GM21723 (cell line): ENCODE measurements around the gene CCDC80.

ENCODE experiments used
- ATAC-seq: cut with Tn5 transposase; IDR thresholded peaks from one replicate; pipeline ENCODE4 v1.9.1; 2021; ENCODE audit warnings: mild to moderate bottlenecking, moderate library complexity; ENCODE audit not compliant: unreplicated experiment

Gene CCDC80, protein sequence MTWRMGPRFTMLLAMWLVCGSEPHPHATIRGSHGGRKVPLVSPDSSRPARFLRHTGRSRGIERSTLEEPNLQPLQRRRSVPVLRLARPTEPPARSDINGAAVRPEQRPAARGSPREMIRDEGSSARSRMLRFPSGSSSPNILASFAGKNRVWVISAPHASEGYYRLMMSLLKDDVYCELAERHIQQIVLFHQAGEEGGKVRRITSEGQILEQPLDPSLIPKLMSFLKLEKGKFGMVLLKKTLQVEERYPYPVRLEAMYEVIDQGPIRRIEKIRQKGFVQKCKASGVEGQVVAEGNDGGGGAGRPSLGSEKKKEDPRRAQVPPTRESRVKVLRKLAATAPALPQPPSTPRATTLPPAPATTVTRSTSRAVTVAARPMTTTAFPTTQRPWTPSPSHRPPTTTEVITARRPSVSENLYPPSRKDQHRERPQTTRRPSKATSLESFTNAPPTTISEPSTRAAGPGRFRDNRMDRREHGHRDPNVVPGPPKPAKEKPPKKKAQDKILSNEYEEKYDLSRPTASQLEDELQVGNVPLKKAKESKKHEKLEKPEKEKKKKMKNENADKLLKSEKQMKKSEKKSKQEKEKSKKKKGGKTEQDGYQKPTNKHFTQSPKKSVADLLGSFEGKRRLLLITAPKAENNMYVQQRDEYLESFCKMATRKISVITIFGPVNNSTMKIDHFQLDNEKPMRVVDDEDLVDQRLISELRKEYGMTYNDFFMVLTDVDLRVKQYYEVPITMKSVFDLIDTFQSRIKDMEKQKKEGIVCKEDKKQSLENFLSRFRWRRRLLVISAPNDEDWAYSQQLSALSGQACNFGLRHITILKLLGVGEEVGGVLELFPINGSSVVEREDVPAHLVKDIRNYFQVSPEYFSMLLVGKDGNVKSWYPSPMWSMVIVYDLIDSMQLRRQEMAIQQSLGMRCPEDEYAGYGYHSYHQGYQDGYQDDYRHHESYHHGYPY

DNA sequence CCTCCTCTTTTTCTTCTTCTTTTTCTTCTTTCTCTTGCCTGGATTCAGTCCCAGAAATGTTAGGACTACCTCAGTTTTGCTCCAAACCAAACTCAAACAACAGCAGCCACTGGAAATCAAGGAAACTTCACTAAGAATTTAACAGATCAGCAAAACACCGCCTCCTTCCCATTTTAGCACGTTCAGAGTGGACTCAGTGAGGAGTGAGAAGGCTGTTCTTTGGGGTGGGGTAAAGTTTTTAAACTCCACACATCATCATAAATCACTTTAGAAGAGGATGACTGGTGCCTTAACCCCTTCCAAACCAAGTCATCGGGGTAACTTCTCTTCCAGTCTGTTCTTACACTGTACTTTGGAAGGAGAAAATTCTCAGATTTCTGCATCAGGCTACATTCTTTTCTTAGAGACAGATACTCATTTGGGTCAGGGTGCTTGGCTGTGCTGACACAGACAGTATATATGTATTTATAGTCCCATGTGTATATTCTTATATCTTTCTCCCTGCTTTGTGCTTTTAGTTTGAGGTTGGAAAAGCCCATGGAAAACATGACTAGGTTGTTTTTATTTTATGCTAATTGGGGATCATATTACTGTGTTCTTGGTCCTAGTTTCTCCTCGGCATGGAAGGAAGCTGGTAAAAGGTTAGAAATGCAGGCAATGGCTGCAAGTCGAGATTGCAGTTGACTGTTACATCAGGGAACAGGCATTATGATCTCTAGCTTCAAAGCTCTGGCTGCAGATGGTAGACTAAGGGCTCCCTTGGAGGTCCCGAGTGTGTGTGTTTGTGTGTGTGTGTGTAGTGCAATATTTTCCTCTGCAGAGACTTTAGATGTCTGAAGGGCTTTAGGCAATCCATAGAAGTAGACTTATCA lies at the start of gene CCDC80:
Gene CCDC80, minus strand, starts transcription at position 214 of the 872 bp plus-strand sequence. CDS start 1,238 bp downstream, outside the sequence.
- no peak for ATAC-seq

DNA sequence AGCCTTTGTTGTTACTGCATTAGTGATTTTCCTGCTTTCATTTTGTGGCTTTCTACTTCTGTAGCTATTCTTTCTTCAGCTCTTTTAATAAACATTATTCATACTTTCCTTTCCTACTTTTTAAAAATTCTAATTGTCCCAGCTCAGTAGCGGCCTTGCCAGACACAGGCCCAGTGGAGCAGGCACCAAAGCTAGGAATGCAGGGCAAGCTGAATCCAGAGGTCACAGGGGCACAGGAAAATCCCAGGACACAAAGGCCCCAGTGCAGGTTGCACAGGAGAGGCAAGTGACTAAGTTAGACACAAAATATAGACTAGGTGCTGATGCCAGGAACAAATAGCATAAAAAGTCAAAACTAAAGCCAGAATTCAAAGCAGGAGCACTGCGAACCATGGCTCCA lies 49.0 kb upstream of the CCDC80 start:
- ATAC-seq = no peak

DNA sequence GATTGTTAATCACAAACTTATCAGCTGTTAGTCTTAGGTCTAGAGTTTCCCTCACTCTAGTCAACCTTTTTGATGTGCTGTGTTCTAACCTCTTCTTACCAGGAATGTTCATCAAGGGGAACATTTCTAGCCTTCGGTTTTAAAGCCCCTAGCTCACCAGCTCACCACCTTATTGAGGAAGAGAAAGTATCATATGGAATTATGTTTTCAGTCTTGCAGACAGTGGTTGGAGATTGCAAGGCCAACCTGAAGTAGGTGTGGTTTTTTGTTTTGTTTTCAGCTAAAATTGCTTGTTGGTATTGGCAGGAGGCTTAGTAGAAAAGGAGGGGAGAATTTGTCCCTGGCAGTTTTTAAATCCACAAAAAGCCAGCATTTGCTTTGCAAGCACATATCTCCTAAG lies 48.4 kb upstream of the CCDC80 start:
- no peak for ATAC-seq

DNA sequence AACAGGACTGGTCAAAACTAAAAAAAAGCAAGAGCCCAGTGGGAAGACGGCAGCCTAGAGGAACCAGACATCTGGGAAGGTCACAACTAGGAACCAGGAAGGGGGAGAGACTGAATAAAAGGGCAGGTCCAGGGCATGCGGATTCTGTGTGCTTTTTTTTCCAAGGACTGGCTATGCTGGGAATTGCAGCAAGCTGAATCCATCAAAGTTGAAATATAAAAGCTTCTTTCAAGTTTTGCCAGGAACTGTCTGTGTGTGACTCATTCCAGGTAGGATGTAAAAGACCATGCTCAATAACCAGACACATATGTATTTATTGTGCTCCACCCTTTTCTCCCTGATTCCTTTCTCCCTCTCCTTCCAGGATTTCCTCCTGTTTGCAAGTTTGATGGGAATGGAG lies 47.9 kb upstream of the CCDC80 start:
- no peak for ATAC-seq

DNA sequence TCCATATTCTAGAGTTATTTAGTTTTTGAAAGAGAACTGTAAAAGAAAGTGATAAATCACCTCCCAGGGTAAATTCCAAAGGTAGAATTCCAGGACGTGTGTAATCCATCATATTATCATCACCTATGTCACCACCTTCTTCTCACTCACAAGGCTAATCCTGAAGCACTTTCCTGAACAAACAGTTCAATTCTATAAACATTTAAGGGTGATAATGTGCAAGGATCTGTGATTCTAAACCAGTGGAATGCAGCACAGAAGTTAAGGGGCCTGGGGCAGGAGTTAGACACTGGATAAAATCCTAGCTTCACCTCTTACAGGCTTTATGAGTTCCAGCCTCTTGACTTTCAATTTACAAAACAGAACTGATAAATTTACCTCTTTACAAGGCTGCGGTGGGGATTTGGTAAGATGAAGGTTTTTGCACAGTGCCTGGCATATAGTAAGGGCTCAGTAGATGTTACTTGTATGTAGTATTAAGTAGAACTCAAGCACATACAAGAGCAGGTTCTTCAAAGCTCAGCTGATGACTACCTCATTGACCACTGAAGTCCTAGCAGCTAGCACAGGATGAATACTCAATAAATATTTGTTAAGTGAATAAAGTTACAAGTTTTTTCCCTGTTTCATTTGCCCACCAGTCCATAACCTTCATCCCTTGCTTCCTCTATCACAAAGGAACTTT lies 47.3 kb upstream of the CCDC80 start:
- no peak for ATAC-seq

DNA sequence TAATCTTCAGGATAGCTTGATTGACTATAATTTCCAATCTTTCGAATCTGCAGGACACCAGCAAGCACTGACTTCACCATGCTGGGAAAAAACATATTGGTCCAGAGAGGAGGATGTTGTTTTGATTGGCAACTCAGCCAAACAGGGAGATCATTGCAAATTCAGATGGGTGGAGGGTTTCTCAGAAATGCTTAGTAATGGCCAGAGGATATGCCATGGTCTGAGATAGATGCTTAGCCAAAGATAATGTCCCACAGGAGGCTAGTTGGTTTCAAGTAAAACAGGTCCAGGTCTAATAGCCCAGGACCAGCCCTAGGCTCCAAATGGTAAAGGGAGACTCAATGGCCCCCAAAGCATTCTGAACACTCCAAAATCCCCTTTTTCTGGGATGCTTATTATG lies 46.7 kb upstream of the CCDC80 start:
- no peak for ATAC-seq

DNA sequence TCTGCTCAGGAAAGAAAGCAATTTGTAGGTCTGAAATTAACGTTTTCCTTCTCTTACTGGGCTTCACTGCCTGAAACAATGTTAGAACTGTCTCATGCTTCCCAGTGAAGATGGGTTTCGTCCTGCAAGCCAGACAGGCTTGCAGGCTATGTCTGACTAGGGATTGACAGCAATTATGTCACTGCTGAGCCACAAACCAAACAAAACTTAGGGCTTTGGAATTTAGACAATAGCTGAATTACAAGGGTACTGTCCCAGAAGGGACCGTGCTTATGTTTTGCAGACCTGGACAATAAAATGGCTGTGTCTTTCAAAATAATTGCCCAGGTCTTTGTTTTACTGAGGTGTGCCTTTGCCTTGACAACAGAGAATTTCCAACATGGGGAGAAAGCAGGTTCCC lies 46.3 kb upstream of the CCDC80 start:
- no peak for ATAC-seq

DNA sequence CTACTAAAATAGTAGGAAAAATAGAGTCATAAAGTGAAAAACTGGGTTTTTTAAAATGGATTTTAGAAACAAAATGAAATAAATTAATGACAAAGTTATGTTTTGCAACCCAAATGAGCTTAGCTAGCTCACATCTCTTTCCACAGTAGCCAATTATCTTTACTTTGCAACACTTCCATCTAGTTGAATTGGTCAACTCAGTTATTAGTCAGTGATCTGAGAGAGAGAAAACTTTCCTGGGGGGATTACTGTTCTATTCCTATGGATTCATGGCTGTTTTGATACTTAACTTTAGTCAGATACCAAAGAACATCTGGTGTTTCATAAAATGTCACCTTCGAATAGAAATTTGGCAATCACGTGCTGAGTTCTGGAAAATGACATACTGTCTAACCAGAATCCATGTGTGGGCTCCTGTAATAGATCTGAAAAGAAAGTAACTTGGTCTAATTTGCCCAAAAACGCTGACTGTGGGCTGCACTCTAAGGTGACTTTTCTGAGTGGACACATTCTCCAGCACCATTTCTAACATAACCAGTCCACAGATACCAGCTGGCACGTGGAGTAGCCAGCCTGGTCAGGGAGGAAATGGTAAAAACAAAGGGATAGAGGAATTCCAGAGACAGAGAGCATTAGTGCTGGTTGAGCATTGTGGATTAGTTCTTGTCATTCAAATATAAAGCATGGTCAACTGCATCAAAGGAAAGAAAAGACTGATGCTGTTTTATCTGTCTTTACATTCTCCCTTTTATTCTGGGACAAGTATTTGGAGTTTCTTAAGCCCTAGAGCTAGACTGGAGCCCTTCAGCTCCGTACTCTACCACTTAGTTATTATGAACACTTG lies 45.2 kb upstream of the CCDC80 start:
- no peak for ATAC-seq

DNA sequence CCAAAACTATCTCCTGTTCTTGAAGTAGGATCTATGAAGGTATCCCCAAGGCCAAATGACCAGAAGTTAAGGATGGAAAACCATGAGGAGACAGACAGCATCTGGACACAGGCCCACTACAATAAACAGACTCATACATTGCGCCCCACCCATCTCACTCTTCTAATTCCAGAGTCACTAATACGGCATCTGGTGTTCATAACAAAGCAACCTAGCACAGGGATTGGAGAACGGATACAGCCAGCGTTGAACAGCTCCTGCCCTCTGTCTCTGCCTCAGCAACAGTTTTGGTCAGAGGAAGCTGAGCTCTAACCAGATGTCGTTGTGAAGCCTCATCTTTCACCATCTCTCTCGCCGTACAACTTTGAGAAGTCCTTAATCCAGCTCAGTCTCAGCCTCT lies 44.5 kb upstream of the CCDC80 start:
- no peak for ATAC-seq

DNA sequence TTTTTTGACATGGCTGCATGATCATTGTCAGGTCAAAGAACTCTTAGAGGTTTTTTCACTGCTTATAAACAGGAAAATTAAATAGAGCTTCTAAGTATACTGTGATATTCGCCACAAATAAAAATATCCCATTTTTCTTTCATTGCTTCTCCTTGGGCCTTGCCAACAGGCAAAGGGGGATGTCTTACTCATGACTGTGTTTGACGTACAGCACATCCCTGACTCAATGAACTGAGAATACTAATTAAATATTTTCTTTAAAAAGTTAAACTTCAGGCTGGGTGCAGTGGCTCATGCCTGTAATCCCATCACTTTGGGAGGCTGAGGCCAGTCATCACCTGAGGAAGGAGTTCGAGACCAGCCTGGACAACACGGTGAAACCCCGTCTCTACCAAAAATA lies 41.4 kb upstream of the CCDC80 start:
- no peak for ATAC-seq

DNA sequence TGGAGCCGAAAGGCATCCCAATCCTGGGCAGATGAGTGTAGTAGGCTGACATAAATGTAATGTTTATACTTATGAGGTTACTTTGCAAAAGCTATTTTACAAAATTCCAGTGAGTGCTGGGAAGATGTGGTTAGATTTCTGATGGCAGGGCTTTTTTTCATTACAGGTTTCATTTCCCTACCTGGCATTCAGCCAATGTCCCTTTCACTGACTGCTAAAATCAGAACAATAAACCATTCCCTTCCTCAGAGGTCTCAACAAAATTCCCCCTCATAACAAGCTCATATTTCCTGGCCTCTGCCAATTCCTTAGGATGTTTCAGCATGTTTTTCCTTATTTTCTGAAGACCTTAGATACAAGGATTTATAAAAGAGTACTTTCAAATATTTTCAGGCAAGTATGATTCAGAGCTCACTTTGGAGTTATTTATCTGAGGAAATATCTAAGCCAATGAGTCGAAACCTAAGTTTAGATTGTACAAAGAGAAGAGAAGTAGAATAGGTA lies 40.9 kb upstream of the CCDC80 start:
- no peak for ATAC-seq

DNA sequence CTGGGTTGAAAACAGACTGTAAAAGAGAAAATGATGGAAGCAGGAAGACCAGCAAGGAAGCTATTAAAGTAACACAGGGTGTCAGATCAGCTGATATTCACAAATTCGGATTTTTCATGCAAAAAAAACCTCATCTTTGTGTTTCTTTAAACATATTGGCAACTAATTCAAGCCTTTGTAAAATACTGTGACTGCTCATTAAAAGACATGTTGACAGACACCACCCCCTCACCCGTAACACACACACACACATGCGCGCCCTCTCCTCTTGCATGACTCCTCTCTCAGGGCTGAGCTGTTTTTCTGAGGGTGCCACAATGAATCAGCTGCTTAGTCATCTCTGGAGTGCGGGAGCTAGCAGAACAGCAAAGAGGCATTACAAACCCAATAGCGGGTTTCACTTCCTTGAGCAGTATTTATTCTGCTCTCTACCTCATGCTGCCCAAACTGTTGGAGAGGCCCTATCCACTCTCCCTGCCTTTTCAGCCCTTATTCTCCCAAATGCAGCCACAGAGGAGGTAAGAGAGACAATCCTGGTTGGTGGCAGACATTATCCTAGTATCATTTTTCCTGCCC lies 35.8 kb upstream of the CCDC80 start:
- peak; percentile 99 for ATAC-seq

DNA sequence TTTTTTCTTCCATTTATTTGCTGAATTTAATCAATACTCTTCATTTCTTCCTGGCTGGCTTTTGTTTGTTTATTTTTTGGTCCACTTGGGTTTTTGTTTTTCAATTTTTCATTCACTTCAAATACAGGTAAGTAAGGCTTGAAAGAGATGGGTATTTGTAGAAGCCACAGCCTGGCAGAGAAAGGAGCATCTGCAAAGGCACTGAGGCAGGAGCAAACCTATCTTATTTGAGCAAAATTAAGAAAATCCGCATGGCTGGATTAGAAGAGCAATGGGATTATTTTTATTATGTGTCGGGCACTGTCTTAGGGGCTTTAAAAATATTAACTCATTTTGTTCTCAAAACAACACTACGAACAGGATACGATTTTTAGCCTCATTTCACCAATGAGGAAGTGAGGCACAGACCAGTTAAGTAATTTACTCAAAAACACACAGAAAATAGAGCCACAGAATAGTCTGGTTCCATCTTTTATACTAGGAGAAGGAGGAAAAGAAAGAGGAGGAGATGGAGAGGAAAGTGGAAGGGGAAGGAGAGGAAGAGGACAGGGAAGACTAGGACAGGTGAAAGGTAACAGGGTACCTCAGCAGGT lies 35.1 kb upstream of the CCDC80 start:
- ATAC-seq = no peak

DNA sequence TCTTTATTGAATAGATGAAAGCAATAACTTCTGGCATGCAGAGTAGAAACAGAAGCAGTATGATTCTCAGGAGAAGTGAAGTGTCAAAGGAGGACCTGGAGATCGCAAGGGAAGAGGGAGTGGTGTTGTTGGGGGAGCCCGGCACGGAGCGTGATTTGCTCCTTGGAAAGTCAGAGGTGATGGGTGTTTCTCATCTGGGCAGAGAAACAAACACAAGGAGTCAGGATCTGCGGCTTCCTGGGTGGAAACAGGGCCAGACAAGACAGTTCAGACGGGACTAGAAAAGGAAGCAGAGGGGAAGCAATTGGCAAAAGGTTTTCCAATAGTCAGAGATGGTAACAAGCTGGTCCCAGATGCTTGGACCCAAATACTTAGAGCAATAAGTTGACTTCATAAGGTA lies 34.4 kb upstream of the CCDC80 start:
- ATAC-seq = no peak

DNA sequence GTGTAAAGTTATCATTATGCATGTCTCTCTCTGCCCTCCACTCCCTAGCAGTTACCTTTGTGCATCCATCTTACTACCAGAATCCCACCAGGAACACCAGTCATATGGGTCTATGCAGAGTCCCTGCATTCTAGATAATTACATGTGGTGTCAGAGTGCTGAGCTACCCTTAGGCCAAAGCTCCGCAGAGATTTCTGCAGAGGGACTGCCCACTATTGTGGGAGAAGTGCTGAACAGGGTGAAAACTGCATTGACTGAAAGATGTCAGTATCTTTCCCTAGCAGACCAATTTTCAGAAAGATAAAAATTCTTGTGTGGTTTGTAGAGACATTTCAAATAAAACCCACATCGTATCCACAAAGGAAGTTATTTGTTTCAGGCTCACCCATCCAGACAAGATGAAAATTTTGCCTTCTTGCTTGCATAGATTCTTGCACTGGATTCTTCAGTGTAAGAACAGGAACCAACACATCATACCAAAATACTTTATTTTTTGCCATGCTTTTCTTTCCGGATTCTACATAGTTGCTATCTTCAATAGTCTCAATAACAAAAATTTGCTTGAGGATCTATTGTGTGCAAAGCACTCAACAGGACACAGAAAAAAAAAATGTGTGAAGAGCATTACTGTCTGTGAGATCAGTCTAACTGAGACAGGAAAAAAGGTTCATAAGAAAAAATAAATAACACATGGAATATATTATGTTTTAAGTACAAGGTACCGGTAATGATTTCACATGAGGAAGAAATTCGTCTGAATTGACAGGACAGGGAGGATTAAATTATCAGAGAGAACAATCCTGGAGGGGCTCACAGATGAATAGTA lies 32.0 kb upstream of the CCDC80 start:
- no peak for ATAC-seq

DNA sequence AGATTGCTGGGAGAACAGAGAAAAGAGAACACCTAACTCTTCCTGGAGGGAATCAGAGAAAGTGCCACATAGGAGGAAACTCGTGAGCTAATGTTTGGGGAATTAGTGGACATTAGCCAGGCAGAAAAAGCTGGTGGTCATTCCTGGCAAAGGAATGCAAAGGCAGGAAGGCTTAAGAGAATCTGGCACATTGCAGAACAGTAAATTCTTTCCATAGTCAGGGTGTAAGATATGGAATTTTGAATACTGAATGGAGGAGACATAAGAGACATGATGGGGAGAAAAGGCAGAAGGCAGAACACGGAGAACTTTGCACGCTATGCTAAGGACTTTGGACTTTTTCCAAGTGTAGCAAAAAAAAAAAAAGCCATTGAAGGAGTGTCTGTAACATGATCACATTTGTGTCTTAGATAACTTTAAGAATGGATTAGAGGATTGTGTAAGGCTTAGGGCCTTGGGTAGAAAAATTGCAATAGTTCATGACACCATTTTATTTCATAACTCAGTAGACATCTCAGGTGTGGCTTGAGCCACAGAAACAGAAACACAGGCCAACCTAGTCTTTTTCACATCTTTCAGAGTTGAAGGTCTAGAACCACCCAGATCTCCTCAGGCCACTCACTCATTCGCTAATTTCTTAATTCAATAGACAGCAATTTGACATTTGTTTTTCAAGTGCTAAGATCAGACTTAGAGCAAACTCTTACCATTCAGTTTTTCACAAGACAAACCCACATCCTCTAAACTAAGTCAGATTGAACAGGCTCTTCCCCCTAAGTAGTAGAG lies 31.2 kb upstream of the CCDC80 start:
- ATAC-seq = no peak

DNA sequence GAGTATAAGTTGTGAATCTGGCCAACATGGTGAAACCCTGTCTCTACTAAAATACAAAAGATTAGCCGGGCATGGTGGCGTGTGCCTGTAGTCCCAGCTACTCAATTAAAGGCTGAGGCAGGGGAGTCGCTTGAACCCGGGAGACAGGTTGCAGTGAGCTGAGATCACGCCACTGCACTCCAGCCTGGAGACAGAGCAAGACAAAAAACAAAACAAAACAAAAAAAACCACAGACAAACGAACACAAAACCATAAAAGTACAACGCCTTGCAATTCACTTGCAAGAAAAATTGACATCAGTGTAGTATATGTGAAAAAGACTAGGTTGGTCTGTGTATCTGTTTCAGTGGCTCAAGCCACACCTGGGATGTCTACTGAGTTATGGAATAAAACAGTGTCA lies 29.9 kb upstream of the CCDC80 start:
- no peak for ATAC-seq
